ENCODE results near the gene RAC3. TPM values are rescaled to one million over a fixed set of nuclear protein-coding genes. Genes with fewer than 3 reads are reported as not detected.

Gene RAC3
- total RNA-seq, 4 donors from 2014 or later: 0.42 to 2.0 TPM; not detected in 2

- intact Hi-C loops (cut with DNase I; ENCODE audit: low total_unique reads) (loop anchor here (5.0 kb wide), 1 partner anchor 43 kb away; the partner anchor contains the start of gene FASN), in situ Hi-C loops (cut with MboI; ENCODE audit: low sequenced_read_pairs in 4 of 4) (no loop called here)
- no peaks in the 10 kb centered on the region for H3K27me3 ChIP-seq
- peaks cover 22 to 29% of the 10 kb centered on the region in 2 donors for H3K4me1 ChIP-seq
- ATAC-seq: no peak
- DNase-seq: no peak
- TF ChIP-seq, protein P1, sequence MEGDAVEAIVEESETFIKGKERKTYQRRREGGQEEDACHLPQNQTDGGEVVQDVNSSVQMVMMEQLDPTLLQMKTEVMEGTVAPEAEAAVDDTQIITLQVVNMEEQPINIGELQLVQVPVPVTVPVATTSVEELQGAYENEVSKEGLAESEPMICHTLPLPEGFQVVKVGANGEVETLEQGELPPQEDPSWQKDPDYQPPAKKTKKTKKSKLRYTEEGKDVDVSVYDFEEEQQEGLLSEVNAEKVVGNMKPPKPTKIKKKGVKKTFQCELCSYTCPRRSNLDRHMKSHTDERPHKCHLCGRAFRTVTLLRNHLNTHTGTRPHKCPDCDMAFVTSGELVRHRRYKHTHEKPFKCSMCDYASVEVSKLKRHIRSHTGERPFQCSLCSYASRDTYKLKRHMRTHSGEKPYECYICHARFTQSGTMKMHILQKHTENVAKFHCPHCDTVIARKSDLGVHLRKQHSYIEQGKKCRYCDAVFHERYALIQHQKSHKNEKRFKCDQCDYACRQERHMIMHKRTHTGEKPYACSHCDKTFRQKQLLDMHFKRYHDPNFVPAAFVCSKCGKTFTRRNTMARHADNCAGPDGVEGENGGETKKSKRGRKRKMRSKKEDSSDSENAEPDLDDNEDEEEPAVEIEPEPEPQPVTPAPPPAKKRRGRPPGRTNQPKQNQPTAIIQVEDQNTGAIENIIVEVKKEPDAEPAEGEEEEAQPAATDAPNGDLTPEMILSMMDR (IDR thresholded peaks at IDR 0.05 in 4 of 5, conservative IDR thresholded peaks at IDR 0.05 in 1 of 5): no peak
- TF ChIP-seq POLR2A (IDR thresholded peaks at IDR 0.05): no peak
- no peak overlapping the region for H3K27ac ChIP-seq
- H3K4me3 ChIP-seq: no peak overlapping the region
- H3K36me3 ChIP-seq: peaks cover 0 to 66% of the 10 kb centered on the region in 2 donors
- H3K9me3 ChIP-seq: no peaks in the 10 kb centered on the region
These were observed 23.0 kb downstream of the RAC3 start for GRCh38 chr17:82054351-82055022.

DNA sequence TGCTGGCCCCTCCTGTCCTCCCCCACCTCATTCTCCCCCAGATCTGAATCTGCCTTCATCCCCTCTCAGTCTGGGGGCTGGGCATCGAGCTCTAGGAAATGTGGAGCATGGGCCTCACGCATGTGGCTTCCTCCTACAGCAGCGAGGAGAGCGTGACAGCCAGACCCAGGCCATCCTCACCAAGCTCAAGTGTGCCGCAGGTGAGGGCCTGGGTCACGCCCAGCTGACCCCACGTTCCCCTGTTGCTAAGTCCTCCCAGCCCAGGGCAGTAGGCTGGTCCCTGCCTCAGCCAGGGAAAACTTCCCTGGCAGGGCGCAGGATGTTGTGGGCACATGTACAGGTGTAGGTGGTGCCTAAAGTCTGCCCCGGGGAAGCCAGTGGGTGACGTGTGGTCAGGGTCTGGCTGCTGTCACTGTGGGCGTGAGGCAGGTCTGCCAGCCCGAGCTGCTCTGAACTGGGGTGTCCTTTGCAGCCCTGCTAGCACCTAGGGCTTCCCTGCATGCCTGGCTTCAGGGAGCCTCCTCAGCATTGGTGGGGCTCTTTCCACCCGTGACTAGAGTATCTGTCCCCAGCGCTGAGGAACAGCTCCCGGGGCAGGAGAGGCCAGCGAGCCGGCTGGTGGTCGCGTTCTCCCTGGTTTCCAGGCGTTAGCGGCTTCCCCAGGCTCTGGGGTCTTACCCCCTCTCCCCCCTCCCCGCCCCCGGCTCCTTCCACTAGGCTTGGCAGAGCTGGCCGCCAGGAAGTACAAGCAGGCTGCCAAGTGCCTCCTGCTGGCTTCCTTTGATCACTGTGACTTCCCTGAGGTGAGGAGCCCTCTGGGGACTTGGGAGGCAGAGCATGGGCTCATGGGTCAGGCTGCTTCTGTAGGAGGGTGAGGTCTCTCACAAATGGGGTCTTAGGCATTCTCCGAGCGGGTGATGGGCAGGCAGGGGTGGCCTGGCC lies 23.8 kb downstream of the RAC3 start:
- ATAC-seq (no peak), DNase-seq (no peak)
- peaks cover 17 to 24% of the 10 kb centered on the region in 2 donors for H3K4me1 ChIP-seq
- in situ Hi-C loops (cut with MboI; ENCODE audit: low sequenced_read_pairs in 4 of 4) (no loop called here), intact Hi-C loops (cut with DNase I; ENCODE audit: low total_unique reads) (no loop called here)
- H3K9me3 ChIP-seq: no peaks in the 10 kb centered on the region
- peaks cover 0 to 66% of the 10 kb centered on the region in 2 donors for H3K36me3 ChIP-seq
- no peak overlapping the region for H3K27ac ChIP-seq
- TF ChIP-seq, protein P1 (IDR thresholded peaks at IDR 0.05 in 4 of 5, conservative IDR thresholded peaks at IDR 0.05 in 1 of 5): no peak
- no peak for TF ChIP-seq POLR2A (IDR thresholded peaks at IDR 0.05)
- H3K4me3 ChIP-seq: no peak overlapping the region
- no peaks in the 10 kb centered on the region for H3K27me3 ChIP-seq

DNA sequence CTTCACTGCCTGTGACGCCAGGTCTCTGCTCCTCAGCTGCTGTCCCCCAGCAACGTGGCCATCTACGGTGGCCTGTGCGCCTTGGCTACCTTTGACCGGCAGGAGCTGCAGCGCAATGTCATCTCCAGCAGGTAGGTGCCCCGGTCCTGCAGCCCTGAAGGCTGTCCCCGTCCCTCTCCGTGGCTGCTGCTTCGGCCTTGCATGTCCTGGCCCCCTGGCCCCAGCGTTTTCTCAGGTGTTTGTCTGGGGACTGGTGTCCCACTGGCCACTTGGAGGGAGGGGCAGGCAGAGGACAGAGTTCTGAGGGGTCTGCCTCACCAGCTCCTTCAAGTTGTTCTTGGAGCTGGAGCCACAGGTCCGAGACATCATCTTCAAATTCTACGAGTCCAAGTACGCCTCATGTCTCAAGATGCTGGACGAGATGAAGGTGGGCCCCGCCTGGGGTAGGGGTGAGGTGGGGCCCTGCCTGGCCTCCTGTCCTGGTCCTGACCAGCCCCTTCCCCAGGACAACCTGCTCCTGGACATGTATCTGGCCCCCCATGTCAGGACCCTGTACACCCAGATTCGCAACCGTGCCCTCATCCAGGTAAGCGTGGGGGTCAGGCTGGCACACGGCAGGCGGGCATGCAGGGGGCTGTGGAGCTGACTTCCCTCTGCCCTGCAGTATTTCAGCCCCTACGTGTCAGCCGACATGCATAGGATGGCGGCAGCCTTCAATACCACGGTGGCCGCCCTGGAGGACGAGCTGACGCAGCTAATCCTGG lies 24.7 kb downstream of the RAC3 start:
- no peaks in the 10 kb centered on the region for H3K9me3 ChIP-seq
- in situ Hi-C loops (cut with MboI; ENCODE audit: low sequenced_read_pairs in 4 of 4): no loop called here

More for the DNA sequence above, 24.7 kb downstream of the RAC3 start:
- H3K36me3 ChIP-seq: peaks cover 0 to 74% of the 10 kb centered on the region in 2 donors
- DNase-seq: no peak
- ATAC-seq: no peak
- peaks cover 10 to 17% of the 10 kb centered on the region in 2 donors for H3K4me1 ChIP-seq
- H3K27me3 ChIP-seq: no peaks in the 10 kb centered on the region
- no peak for TF ChIP-seq POLR2A (IDR thresholded peaks at IDR 0.05)
- TF ChIP-seq, protein P1 (IDR thresholded peaks at IDR 0.05 in 4 of 5, conservative IDR thresholded peaks at IDR 0.05 in 1 of 5): no peak
- no peak overlapping the region for H3K4me3 ChIP-seq
- H3K27ac ChIP-seq: no peak overlapping the region
- intact Hi-C loops (cut with DNase I; ENCODE audit: low total_unique reads): no loop called here

All from gastrocnemius medialis (tissue), 4 donors.